HG03139 (cell line): ENCODE data around the gene PLPPR4.
A peak's percentile ranks its signal among the peaks of the same experiment; 100 is the strongest.
"Not testable (repeated sequence)": the region's sequence is repeated elsewhere in the genome, so short reads cannot be mapped to it uniquely, and the experiment has no call there.

ENCODE experiments used
- ATAC-seq: cut with Tn5 transposase; IDR thresholded peaks from one replicate; pipeline ENCODE4 v1.9.1; 2021; ENCODE audit not compliant: unreplicated experiment

The PLPPR4 gene, protein sequence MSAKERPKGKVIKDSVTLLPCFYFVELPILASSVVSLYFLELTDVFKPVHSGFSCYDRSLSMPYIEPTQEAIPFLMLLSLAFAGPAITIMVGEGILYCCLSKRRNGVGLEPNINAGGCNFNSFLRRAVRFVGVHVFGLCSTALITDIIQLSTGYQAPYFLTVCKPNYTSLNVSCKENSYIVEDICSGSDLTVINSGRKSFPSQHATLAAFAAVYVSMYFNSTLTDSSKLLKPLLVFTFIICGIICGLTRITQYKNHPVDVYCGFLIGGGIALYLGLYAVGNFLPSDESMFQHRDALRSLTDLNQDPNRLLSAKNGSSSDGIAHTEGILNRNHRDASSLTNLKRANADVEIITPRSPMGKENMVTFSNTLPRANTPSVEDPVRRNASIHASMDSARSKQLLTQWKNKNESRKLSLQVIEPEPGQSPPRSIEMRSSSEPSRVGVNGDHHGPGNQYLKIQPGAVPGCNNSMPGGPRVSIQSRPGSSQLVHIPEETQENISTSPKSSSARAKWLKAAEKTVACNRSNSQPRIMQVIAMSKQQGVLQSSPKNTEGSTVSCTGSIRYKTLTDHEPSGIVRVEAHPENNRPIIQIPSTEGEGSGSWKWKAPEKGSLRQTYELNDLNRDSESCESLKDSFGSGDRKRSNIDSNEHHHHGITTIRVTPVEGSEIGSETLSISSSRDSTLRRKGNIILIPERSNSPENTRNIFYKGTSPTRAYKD

GRCh38 chr1:99264201-99265021, at the start of gene PLPPR4:
Gene PLPPR4 (plus strand): TSS chr1:99264492. CDS start chr1:99264594, 102 bp downstream.
- ATAC-seq: no peak

- no peak for ATAC-seq
Observed at GRCh38 chr1:99216956-99217355, 47.3 kb upstream of the PLPPR4 start.

DNA sequence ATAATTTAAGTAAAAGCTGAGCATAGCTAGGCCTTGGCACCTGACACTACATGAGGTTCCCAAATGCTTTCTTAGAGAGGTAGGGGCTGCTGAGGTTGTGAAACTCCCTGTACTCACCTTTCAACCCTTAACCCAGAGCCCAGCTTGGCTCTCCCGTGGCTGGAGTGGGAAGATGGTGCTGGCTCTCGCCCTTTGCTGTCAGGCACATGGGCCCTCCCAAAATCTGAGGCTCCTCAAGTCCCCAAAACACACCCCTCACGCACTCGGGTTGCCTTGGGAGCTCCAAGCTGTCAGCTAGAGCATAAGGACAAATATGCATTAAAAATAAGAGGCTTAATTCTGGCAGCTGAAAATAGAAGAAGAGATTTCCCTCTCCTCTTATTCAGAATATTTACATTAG, 46.7 kb upstream of the PLPPR4 start:
- ATAC-seq: no peak

- ATAC-seq: no peak
Observed at GRCh38 chr1:99218572-99218971, 45.7 kb upstream of the PLPPR4 start.

DNA sequence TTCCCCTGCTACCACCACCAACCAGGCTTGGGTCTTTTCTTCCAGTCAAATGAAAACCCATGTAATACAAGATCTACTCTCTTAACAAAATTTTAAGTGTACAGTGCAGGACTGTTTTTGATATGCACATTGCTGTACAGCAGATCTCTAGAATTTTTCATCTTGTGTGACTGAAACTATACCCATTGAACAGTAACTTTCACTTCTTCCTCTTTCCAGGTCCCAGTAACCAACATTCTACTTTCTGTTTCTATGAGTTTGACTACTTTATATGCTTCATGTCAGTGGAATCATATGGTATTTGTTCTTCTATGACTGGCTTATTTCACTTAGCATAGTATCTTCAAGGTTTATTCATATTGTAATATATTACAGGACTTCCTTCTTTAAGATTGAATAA, 45.3 kb upstream of the PLPPR4 start:
- ATAC-seq: peak; percentile 95

GRCh38 chr1:99227056-99227897, 37.0 kb upstream of the PLPPR4 start:
- no peak for ATAC-seq

DNA sequence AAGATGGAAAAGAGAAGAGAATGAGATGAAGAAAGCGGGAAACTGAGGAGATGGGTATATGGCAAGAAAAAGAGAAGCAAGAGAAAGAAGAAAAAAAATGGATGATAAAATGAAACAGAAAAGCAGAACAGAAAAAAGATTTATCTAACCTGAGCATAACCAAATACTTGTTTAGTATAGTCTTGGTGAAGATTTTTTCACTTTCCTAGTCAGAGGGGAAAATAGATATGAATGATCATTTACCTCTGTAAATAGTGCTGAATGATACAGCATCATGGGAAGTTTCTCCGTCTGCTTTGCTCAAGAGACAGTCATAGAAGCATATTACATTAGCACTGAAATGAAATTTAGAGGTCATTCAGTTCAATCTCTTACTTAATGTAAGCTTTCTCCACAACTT, 36.1 kb upstream of the PLPPR4 start:
- ATAC-seq: no peak

- no peak for ATAC-seq
Observed at GRCh38 chr1:99229122-99229521, 35.2 kb upstream of the PLPPR4 start.

GRCh38 chr1:99230695-99231094, 33.6 kb upstream of the PLPPR4 start:
- no peak for ATAC-seq

GRCh38 chr1:99232172-99232571, 32.1 kb upstream of the PLPPR4 start:
- ATAC-seq: no peak

GRCh38 chr1:99233446-99233845, 30.8 kb upstream of the PLPPR4 start:
- ATAC-seq: no peak

GRCh38 chr1:99236756-99237155, 27.5 kb upstream of the PLPPR4 start:
- ATAC-seq: no peak

DNA sequence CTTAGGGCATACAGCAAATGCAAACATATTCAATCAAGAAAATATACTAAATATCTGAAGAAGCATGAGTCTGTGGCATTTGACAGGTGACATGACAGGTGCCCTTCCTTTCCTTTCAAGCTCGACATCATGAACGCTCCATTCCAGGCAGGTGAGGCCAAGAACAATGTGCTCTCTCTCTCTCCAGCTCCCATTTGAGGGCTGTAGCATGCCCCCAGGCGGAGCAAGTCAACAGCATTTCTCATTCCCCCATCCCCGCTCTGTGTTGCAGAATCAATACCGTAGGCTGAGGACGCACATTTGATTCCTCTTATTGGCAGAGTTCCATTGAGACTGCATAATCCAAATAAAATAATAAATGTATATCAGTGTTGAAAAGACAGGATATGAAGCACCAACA, 24.6 kb upstream of the PLPPR4 start:
- no peak for ATAC-seq

- ATAC-seq: no peak
Observed at GRCh38 chr1:99240621-99241020, 23.7 kb upstream of the PLPPR4 start.

DNA sequence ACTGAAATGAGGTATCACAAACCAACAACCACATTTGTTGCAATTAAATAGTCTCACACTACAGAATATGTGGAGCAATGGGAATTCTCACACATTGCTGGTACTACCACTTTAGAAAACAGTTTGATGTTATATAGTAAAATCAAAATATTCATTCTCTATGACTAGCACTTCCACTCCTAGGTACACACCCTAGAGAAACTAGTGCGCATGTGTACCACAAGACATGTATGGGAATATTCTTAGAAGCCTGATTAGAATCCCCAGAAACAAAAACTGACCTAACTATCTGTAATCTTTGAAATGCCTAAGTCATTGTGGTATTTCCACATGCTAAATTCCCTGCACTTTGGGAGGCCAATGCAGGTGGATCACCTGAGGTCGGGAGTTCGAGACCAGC, 18.1 kb upstream of the PLPPR4 start:
- no peak for ATAC-seq

DNA sequence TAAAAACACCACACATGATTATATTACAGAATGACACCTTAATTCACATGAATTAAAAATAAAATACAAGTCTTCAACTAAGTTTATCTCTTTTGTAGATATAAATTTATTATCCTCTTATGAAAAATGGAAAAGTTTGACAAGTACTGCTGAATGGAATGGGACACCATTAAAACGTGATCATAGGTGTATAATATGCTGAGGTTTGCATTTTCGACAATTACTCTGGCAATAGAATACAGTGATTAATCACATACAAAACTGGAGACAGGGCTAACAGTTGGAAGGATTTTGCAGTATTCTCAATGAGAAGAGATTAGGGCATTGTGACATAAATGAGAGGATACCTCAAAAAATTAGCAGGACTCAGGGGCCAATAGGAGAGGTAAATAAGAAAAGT, 17.1 kb upstream of the PLPPR4 start:
- ATAC-seq: no peak

DNA sequence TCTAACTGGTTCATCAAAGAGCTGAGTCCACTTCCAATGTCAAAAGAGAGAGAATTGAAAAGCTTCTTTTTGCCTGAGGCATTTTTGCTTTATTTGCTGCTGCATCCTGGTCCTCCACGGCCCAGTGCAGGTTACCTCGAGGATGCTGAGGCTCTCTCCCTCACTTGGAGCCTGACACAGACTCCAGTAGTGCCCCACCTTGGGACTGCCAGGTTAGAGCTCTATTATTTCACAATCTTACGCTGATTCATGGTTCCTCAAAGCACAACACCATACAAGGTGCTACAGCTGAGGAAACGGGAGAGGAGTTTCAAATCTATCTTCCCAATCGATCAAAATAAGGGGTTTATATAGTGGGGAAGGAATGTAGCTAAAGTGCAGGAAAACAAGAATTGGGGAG, 13.6 kb upstream of the PLPPR4 start:
- ATAC-seq: no peak

- ATAC-seq: no peak
Observed at GRCh38 chr1:99251308-99251707, 13.0 kb upstream of the PLPPR4 start.

DNA sequence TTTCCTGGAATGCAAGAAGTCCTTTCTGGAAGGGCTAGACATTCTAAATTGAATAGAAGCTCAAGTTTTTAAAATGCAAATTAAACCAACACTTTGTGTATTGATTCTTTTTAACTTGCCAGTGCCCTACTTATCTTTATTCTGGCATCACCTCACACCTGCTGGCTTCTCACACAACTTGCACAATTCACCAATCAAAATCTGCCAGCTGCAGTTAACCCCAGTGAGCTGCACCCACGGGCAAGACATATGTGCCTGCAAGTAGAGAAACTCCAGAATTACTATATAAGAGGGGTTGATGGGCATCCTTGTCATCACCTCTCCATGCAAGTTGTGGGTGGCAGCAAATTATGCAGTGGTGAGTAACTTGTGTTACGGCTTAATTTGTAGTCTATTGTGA, 11.7 kb upstream of the PLPPR4 start:
- no peak for ATAC-seq

- ATAC-seq: not testable (repeated sequence)
Observed at GRCh38 chr1:99260402-99260801, 3.9 kb upstream of the PLPPR4 start.

DNA sequence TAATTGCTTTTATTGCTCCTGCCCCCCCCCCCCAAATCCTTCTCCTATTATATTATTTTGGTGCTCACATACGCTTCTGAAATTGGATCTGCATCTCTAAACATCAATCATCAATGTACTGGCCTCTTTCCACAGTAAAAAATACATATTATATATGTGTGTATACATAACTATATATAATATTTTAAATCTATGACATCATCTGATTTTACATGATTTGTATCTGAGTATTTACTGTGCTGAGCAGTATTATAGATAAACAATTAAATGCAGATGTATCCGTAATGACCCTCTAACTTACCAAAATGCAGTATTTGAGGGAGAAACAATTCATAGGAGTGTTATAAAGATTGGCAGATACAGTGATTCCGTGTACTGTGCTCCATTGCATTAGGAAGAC, 832 bp downstream of the PLPPR4 start:
- ATAC-seq: no peak
